GM10248 (cell line): ENCODE data around the gene STK32C.

Experiments used
- CTCF ChIA-PET: fragments of 300-600 bp; sonication (Branson Sonifier 250); formaldehyde crosslinking; extraction: SDS; loops from one replicate; lab custom pipeline; 2021; ENCODE audit warnings: antibody characterized with exemption; lab: Yijun Ruan, JAX
- POLR2A ChIA-PET: fragments of 350-650 bp; sonication (Branson Sonifier 250); formaldehyde crosslinking; extraction: SDS; loops from one replicate; lab custom pipeline; 2020; ENCODE audit warnings: antibody characterized with exemption; lab: Yijun Ruan, JAX
- DNase-seq: peaks from one replicate; pipeline ENCODE4 v3.0.0; 2012; ENCODE audit errors: extremely low spot score
- TF ChIP-seq, protein P1 (sequence below): IDR thresholded peaks from 2 replicates; pipeline ENCODE4 v1.5.1; 2012; ENCODE audit warnings: mild to moderate bottlenecking, low read depth; ENCODE audit errors: extremely low read depth, missing control alignments, control extremely low read depth

Gene STK32C

DNA sequence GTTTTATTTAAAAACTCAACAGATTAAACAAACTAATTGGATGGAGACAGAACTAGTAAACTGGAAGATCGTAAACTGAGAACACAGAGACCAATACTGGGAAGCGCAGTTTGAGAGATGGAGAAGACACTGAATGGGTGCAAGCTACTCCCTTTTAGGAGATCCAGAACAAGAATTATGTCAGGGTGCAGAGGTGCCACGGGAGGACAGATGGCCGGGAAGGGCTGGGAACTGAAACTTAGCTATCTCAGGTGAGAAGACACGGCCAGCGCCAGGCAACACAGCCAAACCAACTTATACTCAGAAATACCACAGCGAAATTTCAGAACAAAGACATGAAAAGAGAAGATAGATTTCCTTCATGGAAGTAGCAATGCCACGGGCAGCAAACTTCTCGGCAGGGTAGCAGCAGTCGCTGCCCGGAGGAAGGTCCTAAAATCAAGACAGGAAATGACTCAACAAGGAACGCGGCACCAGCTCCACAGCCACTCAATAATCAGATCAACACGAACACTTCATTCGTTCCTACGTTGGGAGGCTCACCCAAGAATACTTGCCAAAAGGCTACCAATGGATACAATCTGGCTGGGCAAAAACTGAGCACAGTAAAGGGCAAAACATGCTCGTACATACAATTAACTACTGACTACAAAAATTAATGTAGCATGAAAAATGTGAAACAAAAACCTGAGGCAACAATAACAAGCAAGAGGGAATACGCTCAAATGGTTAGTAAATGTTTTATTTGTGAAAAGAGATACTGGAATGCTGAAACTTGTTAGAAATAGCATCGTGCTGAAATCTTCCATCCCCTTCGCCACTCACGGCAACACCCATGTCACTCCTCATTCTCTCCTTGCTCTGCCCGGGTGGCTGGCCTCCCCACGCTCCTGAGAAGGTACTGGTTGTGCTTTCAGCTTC, 22.1 kb upstream of the STK32C start:
- TF ChIP-seq, protein P1, sequence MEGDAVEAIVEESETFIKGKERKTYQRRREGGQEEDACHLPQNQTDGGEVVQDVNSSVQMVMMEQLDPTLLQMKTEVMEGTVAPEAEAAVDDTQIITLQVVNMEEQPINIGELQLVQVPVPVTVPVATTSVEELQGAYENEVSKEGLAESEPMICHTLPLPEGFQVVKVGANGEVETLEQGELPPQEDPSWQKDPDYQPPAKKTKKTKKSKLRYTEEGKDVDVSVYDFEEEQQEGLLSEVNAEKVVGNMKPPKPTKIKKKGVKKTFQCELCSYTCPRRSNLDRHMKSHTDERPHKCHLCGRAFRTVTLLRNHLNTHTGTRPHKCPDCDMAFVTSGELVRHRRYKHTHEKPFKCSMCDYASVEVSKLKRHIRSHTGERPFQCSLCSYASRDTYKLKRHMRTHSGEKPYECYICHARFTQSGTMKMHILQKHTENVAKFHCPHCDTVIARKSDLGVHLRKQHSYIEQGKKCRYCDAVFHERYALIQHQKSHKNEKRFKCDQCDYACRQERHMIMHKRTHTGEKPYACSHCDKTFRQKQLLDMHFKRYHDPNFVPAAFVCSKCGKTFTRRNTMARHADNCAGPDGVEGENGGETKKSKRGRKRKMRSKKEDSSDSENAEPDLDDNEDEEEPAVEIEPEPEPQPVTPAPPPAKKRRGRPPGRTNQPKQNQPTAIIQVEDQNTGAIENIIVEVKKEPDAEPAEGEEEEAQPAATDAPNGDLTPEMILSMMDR: no peak
- no peak for DNase-seq
- ChIA-PET CTCF (no interaction called here), POLR2A (no interaction called here)

DNA sequence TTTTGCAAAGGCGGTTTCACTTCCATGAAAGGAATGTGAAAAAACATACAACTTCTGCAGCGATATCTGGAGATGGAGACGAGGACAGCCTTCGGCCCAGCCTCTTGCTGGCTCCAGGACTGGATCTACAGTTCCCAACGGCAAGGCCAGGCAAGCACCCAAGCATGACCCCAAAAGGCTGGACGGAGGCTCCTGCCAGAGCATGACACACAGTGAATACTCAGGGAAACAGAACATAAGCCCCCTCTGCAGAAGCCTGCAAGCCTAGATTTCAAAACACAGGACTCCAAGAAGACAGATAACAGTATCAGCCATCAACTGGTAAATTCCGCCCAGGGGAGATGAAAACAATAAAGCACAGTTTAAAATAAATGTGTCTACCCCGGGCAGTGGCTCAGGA, 21.0 kb upstream of the STK32C start:
- no peak for DNase-seq
- CTCF ChIA-PET: no interaction called here

GRCh38 chr10:132328106-132328505, 20.4 kb upstream of the STK32C start:
- DNase-seq: no peak
- CTCF ChIA-PET: no interaction called here
- TF ChIP-seq, protein P1: no peak
- POLR2A ChIA-PET: no interaction called here

More for the DNA sequence above, 21.0 kb upstream of the STK32C start:
- TF ChIP-seq, protein P1: no peak
- POLR2A ChIA-PET: no interaction called here

DNA sequence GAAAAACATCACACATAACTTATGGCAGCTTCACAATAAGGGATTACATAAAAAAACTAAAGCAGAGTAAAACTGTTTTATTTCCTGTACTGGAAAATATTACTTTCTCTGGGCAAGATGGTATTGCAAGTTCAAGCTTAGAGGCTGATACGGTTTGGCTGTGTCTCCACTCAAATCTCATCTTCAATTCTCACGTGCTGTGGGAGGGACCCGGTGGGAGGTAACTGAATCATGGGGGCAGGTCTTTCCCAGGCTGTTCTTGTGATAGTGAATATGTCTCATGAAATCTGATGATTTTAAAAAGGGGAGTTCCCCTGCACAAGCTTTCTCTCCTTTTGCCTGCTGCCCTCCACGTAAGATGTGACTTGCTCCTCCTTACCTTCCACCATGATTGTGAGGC, 19.2 kb upstream of the STK32C start:
- ChIA-PET POLR2A (no interaction called here), CTCF (interaction anchor here (1.2 to 1.5 kb wide), 2 partner anchors 13 to 26 kb away, joined by 3 to 4 read pairs; no protein-coding TSS in a partner anchor)
- no peak for DNase-seq
- TF ChIP-seq, protein P1: no peak

- ChIA-PET CTCF (interaction anchor here (1.2 to 1.5 kb wide), 2 partner anchors 12 to 27 kb away, joined by 3 to 4 read pairs; no protein-coding TSS in a partner anchor), POLR2A (no interaction called here)
- TF ChIP-seq, protein P1: no peak
- DNase-seq: no peak
Observed at GRCh38 chr10:132326344-132326889, 18.7 kb upstream of the STK32C start.

GRCh38 chr10:132324186-132324585, 16.4 kb upstream of the STK32C start:
- CTCF ChIA-PET: no interaction called here
- DNase-seq: no peak
- TF ChIP-seq, protein P1: no peak
- POLR2A ChIA-PET: no interaction called here
